DOHH2 (cell line): ENCODE data around the gene STRIP1.

Source experiments
- H3F3A ChIP-seq: fragments of 200-600 bp; sonication (generic), shearing (Covaris generic); 2 replicates; pipeline ENCODE4 v1.6.0; 2016; ENCODE audit warnings: antibody characterized with exemption, mild to moderate bottlenecking; ENCODE audit not compliant: control insufficient read depth, insufficient read depth
- H3K27ac ChIP-seq: fragments of 200-600 bp; sonication (generic); 2 replicates; pipeline ENCODE4 v1.5.1; 2014; ENCODE audit warnings: low read depth, mild to moderate bottlenecking, low read length, moderate library complexity
- H3K27me3 ChIP-seq: fragments of 200-600 bp; sonication (generic); 2 replicates; pipeline ENCODE4 v1.6.1; 2014; ENCODE audit warnings: mild to moderate bottlenecking, low read length, mixed read lengths; ENCODE audit not compliant: control insufficient read depth
- H3K36me3 ChIP-seq: fragments of 200-600 bp; sonication (generic); 2 replicates; pipeline ENCODE4 v1.6.1; 2014; ENCODE audit warnings: mild to moderate bottlenecking, low read length, moderate library complexity, mixed read lengths; ENCODE audit not compliant: control insufficient read depth
- H3K4me1 ChIP-seq: fragments of 200-600 bp; sonication (generic); 2 replicates; pipeline ENCODE4 v1.6.1; 2014; ENCODE audit warnings: mild to moderate bottlenecking, low read length, mixed read lengths; ENCODE audit not compliant: control insufficient read depth
- H3K4me2 ChIP-seq: fragments of 200-600 bp; sonication (generic); 2 replicates; pipeline ENCODE4 v1.6.0; 2014; ENCODE audit warnings: mild to moderate bottlenecking, low read length, moderate library complexity
- H3K4me3 ChIP-seq: fragments of 200-600 bp; sonication (generic); 2 replicates; pipeline ENCODE4 v1.5.1; 2014; ENCODE audit warnings: mild to moderate bottlenecking, low read length, mixed read lengths
- H3K79me2 ChIP-seq: fragments of 200-600 bp; sonication (generic); 2 replicates; pipeline ENCODE4 v1.6.1; 2014; ENCODE audit warnings: mild to moderate bottlenecking, low read length, mixed read lengths; ENCODE audit not compliant: control insufficient read depth
- H3K9me2 ChIP-seq: fragments of 200-600 bp; sonication (generic); replicated peaks from 2 replicates; pipeline ENCODE4 v1.6.1; 2014; ENCODE audit warnings: mild to moderate bottlenecking, low read length, mixed read lengths; ENCODE audit not compliant: control insufficient read depth
- H3K9me3 ChIP-seq: fragments of 200-600 bp; sonication (generic); 2 replicates; pipeline ENCODE4 v1.6.1; 2014; ENCODE audit warnings: antibody characterized with exemption, low read length, mixed read lengths; ENCODE audit not compliant: control insufficient read depth, insufficient read depth
- H4K20me1 ChIP-seq: fragments of 200-600 bp; sonication (generic); 2 replicates; pipeline ENCODE4 v1.6.0; 2014; ENCODE audit warnings: low read depth, mild to moderate bottlenecking, antibody characterized with exemption, low read length, moderate library complexity; ENCODE audit not compliant: control insufficient read depth, insufficient read depth
- EZH2phosphoT487 ChIP-seq: fragments of 200-600 bp; sonication (generic); IDR thresholded peaks from 2 replicates; pipeline ENCODE4 v1.6.1; 2017; ENCODE audit warnings: borderline replicate concordance, mild to moderate bottlenecking, antibody characterized with exemption, low read length, moderate library complexity, mixed read lengths
- TF ChIP-seq, protein P1 (sequence below): fragments of 200-600 bp; sonication (generic); IDR thresholded peaks from one replicate; pipeline ENCODE4 v1.5.1; 2014; ENCODE audit warnings: antibody characterized with exemption, mild to moderate bottlenecking, low read depth, low read length; ENCODE audit not compliant: poor library complexity, severe bottlenecking

The STRIP1 gene

DNA sequence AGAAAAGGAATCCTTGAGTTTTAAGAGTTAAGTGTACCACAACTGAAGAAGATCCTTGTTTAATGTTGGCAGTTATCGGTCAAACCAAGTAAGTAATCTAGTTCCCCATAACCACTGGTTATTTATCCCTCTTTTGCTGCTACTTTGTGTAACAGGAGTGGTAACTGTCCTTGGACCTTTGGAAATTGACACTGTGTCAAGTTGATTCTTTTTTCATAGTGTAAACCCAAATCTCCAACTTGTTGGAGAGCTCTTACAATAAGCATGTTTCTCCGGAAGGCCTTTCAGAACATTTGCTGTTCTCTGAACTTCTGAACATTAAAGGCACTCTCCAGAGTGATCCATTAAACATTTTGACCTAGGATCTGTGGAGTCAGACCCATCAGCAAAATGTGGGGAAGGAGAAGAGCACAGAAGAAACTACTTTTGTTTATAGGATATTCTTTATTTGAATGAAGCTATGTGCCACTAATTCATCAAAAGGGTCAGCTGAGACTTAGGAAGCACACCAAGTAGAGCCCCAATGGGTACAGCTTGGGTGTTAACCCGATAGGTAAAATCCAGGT, 46.0 kb upstream of the STRIP1 start:
- peaks cover 68% of the 10 kb centered on the region for H3K79me2 ChIP-seq
- H3K9me2 ChIP-seq = no peaks in the 10 kb centered on the region
- H3K9me3 ChIP-seq = no peaks in the 10 kb centered on the region
- H3K4me3 ChIP-seq = no peak overlapping the region
- H3K36me3 ChIP-seq = peaks cover 17% of the 10 kb centered on the region
- H4K20me1 ChIP-seq = peaks cover 12% of the 10 kb centered on the region; the same call in 1 of the 2 replicates
- TF ChIP-seq EZH2phosphoT487 = no peak
- TF ChIP-seq, protein P1, sequence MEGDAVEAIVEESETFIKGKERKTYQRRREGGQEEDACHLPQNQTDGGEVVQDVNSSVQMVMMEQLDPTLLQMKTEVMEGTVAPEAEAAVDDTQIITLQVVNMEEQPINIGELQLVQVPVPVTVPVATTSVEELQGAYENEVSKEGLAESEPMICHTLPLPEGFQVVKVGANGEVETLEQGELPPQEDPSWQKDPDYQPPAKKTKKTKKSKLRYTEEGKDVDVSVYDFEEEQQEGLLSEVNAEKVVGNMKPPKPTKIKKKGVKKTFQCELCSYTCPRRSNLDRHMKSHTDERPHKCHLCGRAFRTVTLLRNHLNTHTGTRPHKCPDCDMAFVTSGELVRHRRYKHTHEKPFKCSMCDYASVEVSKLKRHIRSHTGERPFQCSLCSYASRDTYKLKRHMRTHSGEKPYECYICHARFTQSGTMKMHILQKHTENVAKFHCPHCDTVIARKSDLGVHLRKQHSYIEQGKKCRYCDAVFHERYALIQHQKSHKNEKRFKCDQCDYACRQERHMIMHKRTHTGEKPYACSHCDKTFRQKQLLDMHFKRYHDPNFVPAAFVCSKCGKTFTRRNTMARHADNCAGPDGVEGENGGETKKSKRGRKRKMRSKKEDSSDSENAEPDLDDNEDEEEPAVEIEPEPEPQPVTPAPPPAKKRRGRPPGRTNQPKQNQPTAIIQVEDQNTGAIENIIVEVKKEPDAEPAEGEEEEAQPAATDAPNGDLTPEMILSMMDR = no peak
- no peaks in the 10 kb centered on the region for H3F3A ChIP-seq
- H3K4me2 ChIP-seq = no peak overlapping the region
- no peak overlapping the region for H3K27ac ChIP-seq
- no peaks in the 10 kb centered on the region for H3K27me3 ChIP-seq
- H3K4me1 ChIP-seq = peaks cover 37% of the 10 kb centered on the region

DNA sequence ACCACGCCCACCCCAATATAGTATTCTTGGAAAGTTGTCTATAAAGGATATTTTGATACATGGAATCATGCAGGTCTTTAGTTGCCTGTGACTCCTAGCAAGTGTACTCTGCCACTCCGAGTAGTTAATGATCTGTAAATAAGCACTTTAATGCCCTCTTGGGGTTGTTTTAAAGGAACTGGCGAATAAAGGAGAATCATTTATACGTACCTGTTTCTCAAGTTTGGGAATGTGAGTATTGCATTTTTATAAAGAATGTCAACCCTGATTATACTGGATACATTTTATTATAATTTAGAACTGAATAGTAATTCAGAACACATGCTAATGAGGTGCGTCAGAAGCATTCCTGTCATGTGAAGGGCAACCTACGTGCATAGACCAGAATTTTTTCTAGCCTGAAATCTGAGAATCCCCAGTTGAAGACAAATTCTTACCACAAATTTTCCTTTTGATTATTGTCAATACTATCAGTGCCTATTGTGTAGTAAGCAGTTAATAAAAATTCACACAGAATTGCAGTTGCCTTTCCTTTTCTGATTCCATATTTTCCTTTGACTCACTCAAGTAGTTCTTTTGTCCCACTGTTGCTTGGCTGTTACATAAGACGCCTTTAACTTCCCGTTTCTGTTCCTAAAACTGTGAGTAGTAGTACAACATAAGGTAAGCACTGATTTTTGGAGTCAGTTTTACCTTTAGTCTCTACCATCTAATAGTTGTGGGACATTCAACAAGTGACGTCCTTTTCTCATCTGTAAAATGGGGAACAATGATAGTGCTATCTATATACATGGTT, 44.7 kb upstream of the STRIP1 start:
- Histone ChIP-seq H3K4me3 (no peak overlapping the region), H3F3A (no peaks in the 10 kb centered on the region), H3K4me2 (no peak overlapping the region), H3K27ac (no peak overlapping the region), H3K79me2 (peaks cover 77% of the 10 kb centered on the region), H3K9me2 (no peaks in the 10 kb centered on the region), H3K9me3 (no peaks in the 10 kb centered on the region), H3K27me3 (no peaks in the 10 kb centered on the region), H3K4me1 (peaks cover 30% of the 10 kb centered on the region), H3K36me3 (peaks cover 17% of the 10 kb centered on the region), H4K20me1 (peaks cover 12% of the 10 kb centered on the region; the same call in 1 of the 2 replicates)
- TF ChIP-seq, protein P1 = no peak
- TF ChIP-seq EZH2phosphoT487 = no peak

DNA sequence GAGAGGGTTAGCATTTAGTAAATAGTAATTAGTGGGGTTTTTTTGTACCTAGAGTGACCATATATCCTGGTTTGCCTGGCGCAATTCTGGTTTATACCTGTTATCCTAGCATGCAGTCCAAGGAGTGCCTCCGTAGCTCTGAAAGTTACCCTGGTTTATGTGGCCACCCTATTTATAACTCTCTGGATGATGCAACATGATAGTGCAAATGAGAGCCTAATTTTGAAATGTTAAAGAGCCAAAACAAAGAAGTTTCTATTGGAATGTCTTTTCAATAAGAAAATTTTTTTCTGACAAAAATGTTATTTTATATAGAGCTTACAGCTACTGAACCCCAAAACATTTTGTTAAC, 44.1 kb upstream of the STRIP1 start:
- Histone ChIP-seq H3K27ac (no peak overlapping the region), H3F3A (no peaks in the 10 kb centered on the region), H4K20me1 (peaks cover 9% of the 10 kb centered on the region; the same call in 1 of the 2 replicates), H3K27me3 (no peaks in the 10 kb centered on the region), H3K4me1 (peaks cover 29% of the 10 kb centered on the region), H3K9me3 (no peaks in the 10 kb centered on the region), H3K36me3 (peaks cover 17% of the 10 kb centered on the region), H3K9me2 (no peaks in the 10 kb centered on the region), H3K79me2 (peaks cover 75% of the 10 kb centered on the region), H3K4me3 (no peak overlapping the region), H3K4me2 (no peak overlapping the region)
- TF ChIP-seq, protein P1 = no peak
- TF ChIP-seq EZH2phosphoT487 = no peak
